ENCODE results near the gene ATP8A2.

The ATP8A2 gene

GRCh38 chr13:25777509-25777908, 405.7 kb downstream of the ATP8A2 start:
- Histone ChIP-seq H2AFZ (ENCODE audit: low read depth, low read length) (no peak overlapping the region), H3K36me3 (ENCODE audit: control insufficient read depth in 1 of 2, insufficient read depth in 2 of 2, low read depth in 1 of 2, low read length in 2 of 2) (no peaks in the 10 kb centered on the region), H3K27ac (ENCODE audit: low read length, poor library complexity, severe bottlenecking) (no peak overlapping the region), H3K4me2 (ENCODE audit: low read length, poor library complexity, severe bottlenecking) (no peak overlapping the region), H3K79me1 (replicated peaks; ENCODE audit: low read length, poor library complexity, severe bottlenecking) (no peaks in the 10 kb centered on the region), H3K9ac (ENCODE audit: low read length) (no peak overlapping the region), H2AK5ac (ENCODE audit: low read length, severe bottlenecking) (no peak overlapping the region), H2BK15ac (ENCODE audit: low read depth, poor library complexity, severe bottlenecking) (no peak overlapping the region), H2BK120ac (ENCODE audit: low read depth, low read length) (no peak overlapping the region), H3K4ac (ENCODE audit: low read depth in 1 of 2, low read length in 2 of 2) (no peak overlapping the region), H3K14ac (ENCODE audit: low read length in 2 of 2) (no peak overlapping the region), H2BK5ac (ENCODE audit: low read depth, low read length, poor library complexity, severe bottlenecking) (no peak overlapping the region), H3K18ac (ENCODE audit: low read depth in 1 of 2, low read length in 2 of 2) (no peak overlapping the region), H3K27me3 (ENCODE audit: control insufficient read depth in 1 of 2, insufficient read depth in 1 of 2, low read length in 2 of 2) (no peaks in the 10 kb centered on the region), H3K4me3 (ENCODE audit: insufficient read depth in 1 of 2, low read depth in 1 of 2, low read length in 2 of 2) (no peak overlapping the region), H2BK12ac (ENCODE audit: low read length in 2 of 2) (no peak overlapping the region), H4K91ac (ENCODE audit: low read length) (no peak overlapping the region), H3K23ac (ENCODE audit: low read length in 2 of 2) (no peak overlapping the region), H4K8ac (ENCODE audit: low read length) (no peak overlapping the region), H3K4me1 (ENCODE audit: control insufficient read depth, insufficient read depth, low read depth, low read length) (peaks cover 5% of the 10 kb centered on the region), H3K9me3 (ENCODE audit: control insufficient read depth, low read length) (no peaks in the 10 kb centered on the region)
- no peak for DNase-seq
- no CpG with 5 or more reads among the region's 2 CpGs for WGBS

DNA sequence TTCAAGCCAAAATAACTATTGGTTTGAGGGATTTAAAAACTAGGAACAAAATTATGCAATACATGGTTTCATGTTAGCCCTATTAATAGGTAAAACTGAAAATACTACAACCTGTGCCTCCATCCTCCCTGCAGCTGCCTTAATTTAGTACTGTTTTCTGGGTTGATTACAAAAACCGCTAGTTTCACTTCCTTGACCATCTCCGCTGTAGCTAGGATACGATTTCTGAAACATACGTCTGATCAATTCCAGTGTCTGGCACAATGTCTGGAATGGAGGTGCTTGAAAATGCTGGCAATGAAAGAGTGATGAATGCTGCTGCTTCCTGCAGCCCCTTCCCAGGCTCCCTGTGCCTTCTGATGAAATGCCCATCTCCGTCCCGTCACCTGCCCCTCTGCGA, 406.6 kb downstream of the ATP8A2 start:
- no peak overlapping the region for H4K91ac ChIP-seq (ENCODE audit: low read length)
- H4K8ac ChIP-seq (ENCODE audit: low read length) = no peak overlapping the region
- no peaks in the 10 kb centered on the region for H3K79me1 ChIP-seq (replicated peaks; ENCODE audit: low read length, poor library complexity, severe bottlenecking)
- H2BK5ac ChIP-seq (ENCODE audit: low read depth, low read length, poor library complexity, severe bottlenecking) = no peak overlapping the region
- 92% methylated on average over 4 of the region's 7 CpGs for WGBS
- no peak overlapping the region for H2BK15ac ChIP-seq (ENCODE audit: low read depth, poor library complexity, severe bottlenecking)
- no peak overlapping the region for H3K4ac ChIP-seq (ENCODE audit: low read depth in 1 of 2, low read length in 2 of 2)
- no peak overlapping the region for H3K4me3 ChIP-seq (ENCODE audit: insufficient read depth in 1 of 2, low read depth in 1 of 2, low read length in 2 of 2)
- H3K4me2 ChIP-seq (ENCODE audit: low read length, poor library complexity, severe bottlenecking) = no peak overlapping the region
- H2BK120ac ChIP-seq (ENCODE audit: low read depth, low read length) = no peak overlapping the region
- no peak overlapping the region for H3K14ac ChIP-seq (ENCODE audit: low read length in 2 of 2)
- no peaks in the 10 kb centered on the region for H3K27me3 ChIP-seq (ENCODE audit: control insufficient read depth in 1 of 2, insufficient read depth in 1 of 2, low read length in 2 of 2)
- no peaks in the 10 kb centered on the region for H3K36me3 ChIP-seq (ENCODE audit: control insufficient read depth in 1 of 2, insufficient read depth in 2 of 2, low read depth in 1 of 2, low read length in 2 of 2)
- H3K9ac ChIP-seq (ENCODE audit: low read length) = no peak overlapping the region
- H3K27ac ChIP-seq (ENCODE audit: low read length, poor library complexity, severe bottlenecking) = no peak overlapping the region
- no peak for DNase-seq
- H3K23ac ChIP-seq (ENCODE audit: low read length in 2 of 2) = no peak overlapping the region
- H3K18ac ChIP-seq (ENCODE audit: low read depth in 1 of 2, low read length in 2 of 2) = no peak overlapping the region
- no peaks in the 10 kb centered on the region for H3K9me3 ChIP-seq (ENCODE audit: control insufficient read depth, low read length)
- no peak overlapping the region for H2AK5ac ChIP-seq (ENCODE audit: low read length, severe bottlenecking)
- H2BK12ac ChIP-seq (ENCODE audit: low read length in 2 of 2) = no peak overlapping the region
- peaks cover 2% of the 10 kb centered on the region for H3K4me1 ChIP-seq (ENCODE audit: control insufficient read depth, insufficient read depth, low read depth, low read length)
- no peak overlapping the region for H2AFZ ChIP-seq (ENCODE audit: low read depth, low read length)

- Histone ChIP-seq H3K14ac (ENCODE audit: low read length in 2 of 2) (no peak overlapping the region), H3K9ac (ENCODE audit: low read length) (no peak overlapping the region), H2BK12ac (ENCODE audit: low read length in 2 of 2) (no peak overlapping the region), H2BK5ac (ENCODE audit: low read depth, low read length, poor library complexity, severe bottlenecking) (no peak overlapping the region), H2BK120ac (ENCODE audit: low read depth, low read length) (no peak overlapping the region), H3K23ac (ENCODE audit: low read length in 2 of 2) (no peak overlapping the region), H3K4me2 (ENCODE audit: low read length, poor library complexity, severe bottlenecking) (no peak overlapping the region), H2AK5ac (ENCODE audit: low read length, severe bottlenecking) (no peak overlapping the region), H3K4me3 (ENCODE audit: insufficient read depth in 1 of 2, low read depth in 1 of 2, low read length in 2 of 2) (no peak overlapping the region), H3K27ac (ENCODE audit: low read length, poor library complexity, severe bottlenecking) (no peak overlapping the region), H4K8ac (ENCODE audit: low read length) (no peak overlapping the region), H3K27me3 (ENCODE audit: control insufficient read depth in 1 of 2, insufficient read depth in 1 of 2, low read length in 2 of 2) (no peaks in the 10 kb centered on the region), H3K4ac (ENCODE audit: low read depth in 1 of 2, low read length in 2 of 2) (no peak overlapping the region), H2BK15ac (ENCODE audit: low read depth, poor library complexity, severe bottlenecking) (no peak overlapping the region), H4K91ac (ENCODE audit: low read length) (no peak overlapping the region), H3K4me1 (ENCODE audit: control insufficient read depth, insufficient read depth, low read depth, low read length) (peaks cover 2% of the 10 kb centered on the region), H3K36me3 (ENCODE audit: control insufficient read depth in 1 of 2, insufficient read depth in 2 of 2, low read depth in 1 of 2, low read length in 2 of 2) (no peaks in the 10 kb centered on the region), H3K18ac (ENCODE audit: low read depth in 1 of 2, low read length in 2 of 2) (no peak overlapping the region), H2AFZ (ENCODE audit: low read depth, low read length) (no peak overlapping the region), H3K79me1 (replicated peaks; ENCODE audit: low read length, poor library complexity, severe bottlenecking) (no peaks in the 10 kb centered on the region), H3K9me3 (ENCODE audit: control insufficient read depth, low read length) (no peaks in the 10 kb centered on the region)
- no peak for DNase-seq
- WGBS = 67% methylated on average over 2 of the region's 4 CpGs
Observed at GRCh38 chr13:25778808-25779305, 407.1 kb downstream of the ATP8A2 start.

- H3K79me1 ChIP-seq (replicated peaks; ENCODE audit: low read length, poor library complexity, severe bottlenecking) = no peaks in the 10 kb centered on the region
- no peak overlapping the region for H3K4me3 ChIP-seq (ENCODE audit: insufficient read depth in 1 of 2, low read depth in 1 of 2, low read length in 2 of 2)
- no peak overlapping the region for H3K14ac ChIP-seq (ENCODE audit: low read length in 2 of 2)
- no peak overlapping the region for H3K27ac ChIP-seq (ENCODE audit: low read length, poor library complexity, severe bottlenecking)
- DNase-seq = no peak
- H3K27me3 ChIP-seq (ENCODE audit: control insufficient read depth in 1 of 2, insufficient read depth in 1 of 2, low read length in 2 of 2) = no peaks in the 10 kb centered on the region
- H2BK120ac ChIP-seq (ENCODE audit: low read depth, low read length) = no peak overlapping the region
- H2BK15ac ChIP-seq (ENCODE audit: low read depth, poor library complexity, severe bottlenecking) = no peak overlapping the region
- no peak overlapping the region for H3K4ac ChIP-seq (ENCODE audit: low read depth in 1 of 2, low read length in 2 of 2)
- H4K91ac ChIP-seq (ENCODE audit: low read length) = no peak overlapping the region
- H2BK12ac ChIP-seq (ENCODE audit: low read length in 2 of 2) = no peak overlapping the region
- peaks cover 2% of the 10 kb centered on the region for H3K4me1 ChIP-seq (ENCODE audit: control insufficient read depth, insufficient read depth, low read depth, low read length)
- H2AFZ ChIP-seq (ENCODE audit: low read depth, low read length) = no peak overlapping the region
- no peak overlapping the region for H3K4me2 ChIP-seq (ENCODE audit: low read length, poor library complexity, severe bottlenecking)
- H3K36me3 ChIP-seq (ENCODE audit: control insufficient read depth in 1 of 2, insufficient read depth in 2 of 2, low read depth in 1 of 2, low read length in 2 of 2) = no peaks in the 10 kb centered on the region
- no peak overlapping the region for H3K23ac ChIP-seq (ENCODE audit: low read length in 2 of 2)
- no peak overlapping the region for H2BK5ac ChIP-seq (ENCODE audit: low read depth, low read length, poor library complexity, severe bottlenecking)
- H2AK5ac ChIP-seq (ENCODE audit: low read length, severe bottlenecking) = no peak overlapping the region
- WGBS = 92% methylated on average over 2 of the region's 2 CpGs
- H4K8ac ChIP-seq (ENCODE audit: low read length) = no peak overlapping the region
- no peaks in the 10 kb centered on the region for H3K9me3 ChIP-seq (ENCODE audit: control insufficient read depth, low read length)
- H3K18ac ChIP-seq (ENCODE audit: low read depth in 1 of 2, low read length in 2 of 2) = no peak overlapping the region
- H3K9ac ChIP-seq (ENCODE audit: low read length) = no peak overlapping the region
Observed at GRCh38 chr13:25783076-25783475, 411.3 kb downstream of the ATP8A2 start.
